HCEC 1CT (cell line): ENCODE results near the gene GREB1L.

ENCODE experiments used
- DNase-seq: peaks from one replicate; pipeline ENCODE4 v3.0.0-alpha.2; 2017

GREB1L gene

GRCh38 chr18:21386523-21387240 is 144.7 kb downstream of the GREB1L start:
- DNase-seq: no peak

- DNase-seq: no peak
Measured at GRCh38 chr18:21387886-21388285, 145.9 kb downstream of the GREB1L start.

- DNase-seq: no peak
Measured at GRCh38 chr18:21389283-21389682, 147.3 kb downstream of the GREB1L start.

GRCh38 chr18:21389903-21390302 is 147.9 kb downstream of the GREB1L start:
- no peak for DNase-seq

GRCh38 chr18:21391074-21391673 is 149.1 kb downstream of the GREB1L start:
- DNase-seq: peak; percentile 70

GRCh38 chr18:21393986-21394385 is 152.0 kb downstream of the GREB1L start:
- no peak for DNase-seq

GRCh38 chr18:21398121-21398520 is 156.1 kb downstream of the GREB1L start:
- no peak for DNase-seq

- DNase-seq: no peak
Measured at GRCh38 chr18:21402272-21402671, 160.2 kb downstream of the GREB1L start.

- no peak for DNase-seq
Measured at GRCh38 chr18:21404426-21404825, 162.4 kb downstream of the GREB1L start.

GRCh38 chr18:21406116-21406515 is 164.1 kb downstream of the GREB1L start:
- no peak for DNase-seq

- no peak for DNase-seq
Measured at GRCh38 chr18:21408681-21409080, 166.6 kb downstream of the GREB1L start.

GRCh38 chr18:21433436-21433835 is 191.4 kb downstream of the GREB1L start:
- no peak for DNase-seq

GRCh38 chr18:21439431-21439846 is 197.4 kb downstream of the GREB1L start:
- DNase-seq: peak; percentile 96

GRCh38 chr18:21441670-21442069 is 199.6 kb downstream of the GREB1L start:
- DNase-seq: no peak

- DNase-seq: no peak
Measured at GRCh38 chr18:21443776-21444464, 201.9 kb downstream of the GREB1L start.

GRCh38 chr18:21444465-21445212 is 202.6 kb downstream of the GREB1L start:
- DNase-seq: peak; percentile 49

GRCh38 chr18:21448299-21448698 is 206.3 kb downstream of the GREB1L start:
- DNase-seq: no peak

GRCh38 chr18:21449367-21450290 is 207.6 kb downstream of the GREB1L start:
- no peak for DNase-seq

- no peak for DNase-seq
Measured at GRCh38 chr18:21450503-21450902, 208.5 kb downstream of the GREB1L start.

GRCh38 chr18:21450913-21451312 is 208.9 kb downstream of the GREB1L start:
- no peak for DNase-seq

GRCh38 chr18:21451851-21452250 is 209.8 kb downstream of the GREB1L start:
- no peak for DNase-seq

- DNase-seq: no peak
Measured at GRCh38 chr18:21452276-21452780, 210.3 kb downstream of the GREB1L start.
